Measurements from ENCODE around the gene NLRP3. TPM values are rescaled to one million over a fixed set of nuclear protein-coding genes. Genes with fewer than 3 reads are reported as not detected.
"Not testable (repeated sequence)": the region's sequence is repeated elsewhere in the genome, so short reads cannot be mapped to it uniquely, and the experiment has no call there.

NLRP3 gene
- total and polyA plus RNA-seq, 2 experiments from 2014 or later: 0.28 to 0.76 TPM

DNA sequence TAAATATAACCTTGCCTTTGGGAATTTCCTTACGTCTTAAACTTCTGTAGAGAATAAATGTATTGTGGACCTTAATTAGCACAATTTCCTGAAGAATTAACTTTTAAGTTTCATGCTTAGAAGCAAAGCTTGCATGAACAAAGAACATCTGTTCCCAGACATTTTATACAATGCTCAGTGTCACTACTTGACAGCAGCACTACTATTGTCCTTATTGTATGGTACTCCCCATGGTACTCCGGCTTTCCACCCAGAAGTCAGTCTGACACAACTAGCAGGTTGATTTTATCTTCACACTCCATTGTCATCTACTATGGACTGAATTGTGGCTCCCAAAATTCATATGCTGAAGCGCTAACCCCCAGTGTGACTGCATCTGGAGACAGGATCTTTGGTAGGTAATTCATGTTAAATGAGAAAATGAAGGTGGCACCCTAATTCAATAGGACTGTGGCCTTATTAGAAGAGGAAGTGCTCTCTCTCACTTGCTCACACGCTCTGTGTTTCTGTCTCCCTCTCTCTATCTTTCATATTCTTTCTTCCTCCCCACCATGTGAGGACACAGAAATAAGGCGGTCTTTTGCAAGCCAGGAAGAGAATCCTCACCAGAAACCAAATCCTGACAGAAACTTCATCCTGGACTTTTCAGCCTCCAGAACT lies 52.6 kb downstream of the NLRP3 start:
- no peaks in the 10 kb centered on the region for H3K79me2 ChIP-seq (ENCODE audit: insufficient read depth)
- H2AFZ ChIP-seq: no peak overlapping the region
- no peaks in the 10 kb centered on the region for H3K27me3 ChIP-seq (replicated peaks; ENCODE audit: insufficient read depth)
- H3K9ac ChIP-seq: no peak overlapping the region
- TF ChIP-seq EZH2 (IDR thresholded peaks at IDR 0.05; ENCODE audit: insufficient read depth, poor library complexity, severe bottlenecking) (no peak), EZH2phosphoT487 (IDR thresholded peaks at IDR 0.05; ENCODE audit: insufficient read depth, low read depth) (no peak)
- no peaks in the 10 kb centered on the region for H3K4me1 ChIP-seq (ENCODE audit: insufficient read depth)
- H4K20me1 ChIP-seq (ENCODE audit: insufficient read depth): no peaks in the 10 kb centered on the region
- no peaks in the 10 kb centered on the region for H3K9me3 ChIP-seq (ENCODE audit: low read depth)
- in situ Hi-C loops (cut with MboI): no loop called here
- DNase-seq: no peak
- no peak overlapping the region for H3K4me2 ChIP-seq (ENCODE audit: unreplicated experiment)
- H3K27ac ChIP-seq: no peak overlapping the region
- H3K4me3 ChIP-seq: no peak overlapping the region
- no peaks in the 10 kb centered on the region for H3F3A ChIP-seq (ENCODE audit: insufficient read depth)
- H3K9me2 ChIP-seq (ENCODE audit: insufficient read depth): no peaks in the 10 kb centered on the region
- WGBS, 2 experiments (ENCODE audit: low coverage in 1 of 2, low lambda C conversion rate in 2 of 2, missing lambda C conversion rate in 2 of 2): 44 to 46% methylated on average over 5 of the region's 5 CpGs
- H3K36me3 ChIP-seq (ENCODE audit: low read depth): no peaks in the 10 kb centered on the region

DNA sequence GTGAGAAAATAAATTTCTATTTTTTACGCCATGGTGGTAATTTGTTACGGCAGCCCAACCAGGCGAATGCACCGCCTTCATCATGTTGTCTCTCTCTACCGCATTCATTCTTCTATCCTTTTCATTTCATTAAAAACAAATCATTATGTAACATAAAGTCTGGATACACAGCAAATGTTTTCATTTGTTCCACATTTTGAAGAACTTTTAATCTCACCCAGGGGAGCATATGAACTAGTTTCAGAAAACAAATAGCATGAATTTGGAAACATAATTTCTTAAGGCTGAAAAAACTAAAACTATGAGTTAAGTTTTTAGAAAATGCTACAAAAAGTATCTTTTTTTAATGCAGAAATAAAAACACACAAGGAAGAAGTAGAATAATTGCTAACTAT lies 53.2 kb downstream of the NLRP3 start:
- H3K36me3 ChIP-seq (ENCODE audit: low read depth): no peaks in the 10 kb centered on the region
- no peaks in the 10 kb centered on the region for H3K79me2 ChIP-seq (ENCODE audit: insufficient read depth)
- TF ChIP-seq EZH2 (IDR thresholded peaks at IDR 0.05; ENCODE audit: insufficient read depth, poor library complexity, severe bottlenecking) (no peak), EZH2phosphoT487 (IDR thresholded peaks at IDR 0.05; ENCODE audit: insufficient read depth, low read depth) (no peak)
- no peak for DNase-seq
- WGBS, 2 experiments (ENCODE audit: low coverage in 1 of 2, low lambda C conversion rate in 2 of 2, missing lambda C conversion rate in 2 of 2): 7 to 12% methylated on average over 5 of the region's 5 CpGs
- no peak overlapping the region for H3K27ac ChIP-seq
- H3K4me2 ChIP-seq (ENCODE audit: unreplicated experiment): no peak overlapping the region
- in situ Hi-C loops (cut with MboI): no loop called here
- no peaks in the 10 kb centered on the region for H3K9me2 ChIP-seq (ENCODE audit: insufficient read depth)
- H4K20me1 ChIP-seq (ENCODE audit: insufficient read depth): no peaks in the 10 kb centered on the region
- no peak overlapping the region for H3K4me3 ChIP-seq
- no peaks in the 10 kb centered on the region for H3K27me3 ChIP-seq (replicated peaks; ENCODE audit: insufficient read depth)
- H3K9ac ChIP-seq: no peak overlapping the region
- H3K9me3 ChIP-seq (ENCODE audit: low read depth): no peaks in the 10 kb centered on the region
- H3K4me1 ChIP-seq (ENCODE audit: insufficient read depth): no peaks in the 10 kb centered on the region
- H2AFZ ChIP-seq: no peak overlapping the region
- H3F3A ChIP-seq (ENCODE audit: insufficient read depth): no peaks in the 10 kb centered on the region

DNA sequence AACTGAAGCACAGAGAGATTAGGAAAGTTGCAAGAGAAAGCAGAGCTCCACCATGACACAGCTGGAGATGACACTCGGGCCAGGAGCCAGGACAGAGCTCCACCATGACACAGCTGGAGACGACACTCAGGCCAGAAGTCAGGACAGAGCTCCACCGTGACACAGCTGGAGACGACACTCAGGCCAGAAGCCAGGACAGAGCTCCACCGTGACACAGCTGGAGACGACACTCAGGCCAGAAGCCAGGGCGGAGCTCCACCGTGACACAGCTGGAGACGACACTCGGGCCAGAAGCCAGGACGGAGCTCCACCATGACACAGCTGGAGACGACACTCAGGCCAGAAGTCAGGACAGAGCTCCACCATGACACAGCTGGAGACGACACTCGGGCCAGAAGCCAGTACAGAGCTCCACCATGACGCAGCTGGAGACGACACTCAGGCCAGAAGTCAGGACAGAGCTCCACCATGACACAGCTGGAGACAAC lies 55.0 kb downstream of the NLRP3 start:
- H3K4me1 ChIP-seq (ENCODE audit: insufficient read depth); in situ Hi-C loops (cut with MboI): not testable (repeated sequence)
- 4% methylated on average over 15 to 16 of the region's 16 CpGs for WGBS, 2 experiments (ENCODE audit: low coverage in 1 of 2, low lambda C conversion rate in 2 of 2, missing lambda C conversion rate in 2 of 2)

DNA sequence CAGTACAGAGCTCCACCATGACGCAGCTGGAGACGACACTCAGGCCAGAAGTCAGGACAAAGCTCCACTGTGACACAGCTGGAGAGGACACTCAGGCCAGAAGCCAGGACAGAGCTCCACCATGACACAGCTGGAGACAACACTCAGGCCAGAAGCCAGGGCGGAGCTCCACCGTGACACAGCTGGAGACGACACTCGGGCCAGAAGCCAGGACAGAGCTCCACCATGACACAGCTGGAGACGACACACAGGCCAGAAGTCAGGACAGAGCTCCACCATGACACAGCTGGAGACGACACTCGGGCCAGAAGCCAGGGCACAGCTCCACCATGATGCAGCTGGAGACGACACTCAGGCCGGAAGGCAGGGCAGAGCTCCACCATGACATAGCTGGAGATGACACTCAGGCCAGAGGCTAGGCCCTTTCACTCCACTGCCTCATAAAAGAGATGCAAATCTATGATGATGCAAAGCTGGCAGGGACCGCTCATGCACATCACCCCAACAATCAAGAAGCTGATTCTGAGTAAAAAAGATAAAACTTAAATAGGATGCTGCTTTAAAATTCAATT lies 55.6 kb downstream of the NLRP3 start:
- Histone ChIP-seq H3K4me1 (ENCODE audit: insufficient read depth) (no peaks in the 10 kb centered on the region), H4K20me1 (ENCODE audit: insufficient read depth) (no peaks in the 10 kb centered on the region), H3K9me3 (ENCODE audit: low read depth) (no peaks in the 10 kb centered on the region), H3K79me2 (ENCODE audit: insufficient read depth) (no peaks in the 10 kb centered on the region), H3K27ac (no peak overlapping the region), H3K27me3 (replicated peaks; ENCODE audit: insufficient read depth) (no peaks in the 10 kb centered on the region), H3K9me2 (ENCODE audit: insufficient read depth) (no peaks in the 10 kb centered on the region), H3F3A (ENCODE audit: insufficient read depth) (no peaks in the 10 kb centered on the region), H3K9ac (no peak overlapping the region), H3K36me3 (ENCODE audit: low read depth) (no peaks in the 10 kb centered on the region), H2AFZ (no peak overlapping the region), H3K4me3 (no peak overlapping the region), H3K4me2 (ENCODE audit: unreplicated experiment) (no peak overlapping the region)
- TF ChIP-seq EZH2 (IDR thresholded peaks at IDR 0.05; ENCODE audit: insufficient read depth, poor library complexity, severe bottlenecking) (no peak), EZH2phosphoT487 (IDR thresholded peaks at IDR 0.05; ENCODE audit: insufficient read depth, low read depth) (no peak)
- WGBS, 2 experiments (ENCODE audit: low coverage in 1 of 2, low lambda C conversion rate in 2 of 2, missing lambda C conversion rate in 2 of 2): 6 to 10% methylated on average over 12 of the region's 12 CpGs
- in situ Hi-C loops (cut with MboI): no loop called here
- DNase-seq: no peak

More for the DNA sequence above, 55.0 kb downstream of the NLRP3 start:
- H3K9ac ChIP-seq; H3K4me2 ChIP-seq (ENCODE audit: unreplicated experiment); H2AFZ ChIP-seq; H3K27ac ChIP-seq; H3F3A ChIP-seq (ENCODE audit: insufficient read depth); H3K27me3 ChIP-seq (replicated peaks; ENCODE audit: insufficient read depth); H3K9me2 ChIP-seq (ENCODE audit: insufficient read depth); H3K9me3 ChIP-seq (ENCODE audit: low read depth); H4K20me1 ChIP-seq (ENCODE audit: insufficient read depth); H3K4me3 ChIP-seq; H3K79me2 ChIP-seq (ENCODE audit: insufficient read depth); DNase-seq; H3K36me3 ChIP-seq (ENCODE audit: low read depth): not testable (repeated sequence)
